ENCODE data around the gene NFATC1. TPM values are rescaled to one million over a fixed set of nuclear protein-coding genes. Genes with fewer than 3 reads are reported as not detected.

Gene NFATC1
- total RNA-seq, 1 donor from 2014 or later = 18.6 TPM

GRCh38 chr18:79558196-79558932, 162.6 kb downstream of the NFATC1 start:
- no peak for DNase-seq

- no peak for DNase-seq
These were observed 163.2 kb downstream of the NFATC1 start for GRCh38 chr18:79558933-79559416.

- no peak for DNase-seq
These were observed 163.7 kb downstream of the NFATC1 start for GRCh38 chr18:79559436-79559835.

GRCh38 chr18:79560042-79560860, 164.5 kb downstream of the NFATC1 start:
- DNase-seq = no peak

GRCh38 chr18:79560861-79561210, 165.1 kb downstream of the NFATC1 start:
- DNase-seq = no peak

- no peak for DNase-seq
These were observed 168.2 kb downstream of the NFATC1 start for GRCh38 chr18:79563949-79564348.

GRCh38 chr18:79564441-79564840, 168.7 kb downstream of the NFATC1 start:
- DNase-seq = no peak

GRCh38 chr18:79566771-79567431, 171.2 kb downstream of the NFATC1 start:
- no peak for DNase-seq

- DNase-seq = peak; percentile 93
These were observed 171.9 kb downstream of the NFATC1 start for GRCh38 chr18:79567481-79568147.

- DNase-seq = no peak
These were observed 172.9 kb downstream of the NFATC1 start for GRCh38 chr18:79568543-79569205.

- no peak for DNase-seq
These were observed 174.0 kb downstream of the NFATC1 start for GRCh38 chr18:79569720-79570119.

- peak; percentile 71 for DNase-seq
These were observed 174.8 kb downstream of the NFATC1 start for GRCh38 chr18:79570266-79571201.

- DNase-seq = no peak
These were observed 175.7 kb downstream of the NFATC1 start for GRCh38 chr18:79571211-79572092.

- no peak for DNase-seq
These were observed 176.5 kb downstream of the NFATC1 start for GRCh38 chr18:79572093-79572780.

- no peak for DNase-seq
These were observed 177.2 kb downstream of the NFATC1 start for GRCh38 chr18:79572848-79573451.

- no peak for DNase-seq
These were observed 178.3 kb downstream of the NFATC1 start for GRCh38 chr18:79573921-79574491.

- peak; percentile 63 for DNase-seq
These were observed 179.3 kb downstream of the NFATC1 start for GRCh38 chr18:79574938-79575525.
